Activated CD4-positive, alpha-beta T cell treated with anti-CD3 and anti-CD28 coated beads, Interleukin-2, amount 10 ng/mL, durations not matched to agents 7 days and 5 days (primary cell): ENCODE measurements around the gene MDM4. TPM values are rescaled to one million over a fixed set of nuclear protein-coding genes. Genes with fewer than 3 reads are reported as not detected.

Experiments
- CTCF ChIA-PET: fragments of 350-600 bp; sonication (Branson Sonifier 250); formaldehyde crosslinking; loops from one replicate; lab custom pipeline; 2021; ENCODE audit warnings: antibody characterized with exemption; lab: Charles Lee
- POLR2A ChIA-PET: fragments of 350-600 bp; sonication (Branson Sonifier 250); formaldehyde crosslinking; loops from one replicate; lab custom pipeline; 2021; ENCODE audit warnings: antibody characterized with exemption; lab: Charles Lee
- DNase-seq: peaks from one replicate; pipeline ENCODE4 v3.0.0-alpha.2; 2020
- H3K27ac Mint-ChIP-seq: one replicate; pipeline ENCODE4 v1.8.0; 2021; ENCODE audit warnings: mild to moderate bottlenecking, moderate library complexity, mixed read lengths
- H3K27me3 Mint-ChIP-seq: one replicate; pipeline ENCODE4 v1.8.0; 2021; ENCODE audit warnings: mixed read lengths
- H3K36me3 Mint-ChIP-seq: one replicate; pipeline ENCODE4 v1.8.0; 2021; ENCODE audit warnings: low read depth, mixed read lengths
- H3K4me1 Mint-ChIP-seq: one replicate; pipeline ENCODE4 v1.8.0; 2021; ENCODE audit warnings: mixed read lengths
- H3K4me3 Mint-ChIP-seq: one replicate; pipeline ENCODE4 v1.8.0; 2021; ENCODE audit warnings: mild to moderate bottlenecking, moderate library complexity, mixed read lengths
- H3K9me3 Mint-ChIP-seq: one replicate; pipeline ENCODE4 v1.8.0; 2021; ENCODE audit warnings: mixed read lengths
- total RNA-seq, 2 experiments: library from RNA; stranded (reverse); gene quantifications; one replicate each; pipeline ENCODE4 v1.2.3, GENCODE V29; 2021

MDM4 gene
- total RNA-seq, 2 experiments from 2014 or later = 95.0 to 98.1 TPM

DNA sequence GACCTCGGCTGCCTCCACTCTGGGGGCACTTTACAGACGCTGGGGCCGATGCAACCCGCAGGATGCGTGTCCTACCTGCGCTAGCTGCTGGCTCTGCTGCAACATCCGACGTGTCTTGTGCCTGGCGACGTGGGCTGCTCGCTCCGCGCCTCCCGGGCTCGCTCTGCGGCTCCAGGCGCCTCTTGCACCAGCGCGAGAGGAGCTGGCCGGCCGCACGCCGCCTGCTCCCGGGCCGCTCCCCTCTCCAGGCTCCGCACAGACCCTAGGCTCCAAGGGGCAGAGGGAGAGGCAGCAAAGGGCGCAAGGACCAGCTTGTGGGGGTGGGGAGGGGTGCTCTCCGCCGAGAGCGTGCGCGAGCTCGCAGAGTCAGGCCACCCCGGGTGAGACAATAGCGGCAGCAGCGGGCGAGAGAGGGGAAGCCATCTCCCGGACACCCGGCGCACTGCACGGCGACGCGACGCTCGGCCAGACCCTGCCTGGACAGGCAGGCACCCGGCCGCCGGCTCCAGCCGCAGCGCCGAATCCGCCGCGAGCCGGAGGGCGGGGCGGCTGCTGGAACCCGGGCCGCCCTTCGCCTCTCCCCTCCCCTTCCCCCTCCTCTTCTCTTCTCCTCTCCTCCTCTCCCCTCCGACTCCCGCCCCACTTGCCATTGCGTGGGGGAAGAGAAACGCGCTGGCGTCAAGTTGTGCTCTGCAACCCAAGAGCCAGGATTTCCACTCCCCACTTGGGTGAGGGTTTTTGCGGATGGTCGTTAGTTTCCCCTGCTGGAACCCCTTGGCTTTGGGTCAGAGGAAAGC is 21.7 kb upstream of the MDM4 start, which contains the start of gene PIK3C2B:
TSS of gene PIK3C2B (minus strand) at position 525 of the 797 bp plus-strand sequence. CDS start 25,003 bp downstream, outside the sequence.
- ChIA-PET POLR2A (interaction anchor here (0.6 to 0.9 kb wide), 3 partner anchors 42 to 57 kb away, joined by 3 to 12 read pairs (median 3); no protein-coding TSS in a partner anchor), CTCF (interaction anchor here (0.6 to 4.9 kb wide), 23 partner anchors 9 to 576 kb away, joined by 3 to 53 read pairs (median 4); partner anchors contain the start of gene MDM4)
- no peaks in the 10 kb centered on the region for H3K27me3 Mint-ChIP-seq
- DNase-seq = peak; percentile 76
- peaks cover 10% of the 10 kb centered on the region for H3K36me3 Mint-ChIP-seq
- no peaks in the 10 kb centered on the region for H3K9me3 Mint-ChIP-seq
- H3K4me1 Mint-ChIP-seq = peaks cover 65% of the 10 kb centered on the region
- H3K27ac Mint-ChIP-seq = peak within 1 kb of the TSS; percentile 89
- H3K4me3 Mint-ChIP-seq = peak within 1 kb of the TSS; percentile 88

DNA sequence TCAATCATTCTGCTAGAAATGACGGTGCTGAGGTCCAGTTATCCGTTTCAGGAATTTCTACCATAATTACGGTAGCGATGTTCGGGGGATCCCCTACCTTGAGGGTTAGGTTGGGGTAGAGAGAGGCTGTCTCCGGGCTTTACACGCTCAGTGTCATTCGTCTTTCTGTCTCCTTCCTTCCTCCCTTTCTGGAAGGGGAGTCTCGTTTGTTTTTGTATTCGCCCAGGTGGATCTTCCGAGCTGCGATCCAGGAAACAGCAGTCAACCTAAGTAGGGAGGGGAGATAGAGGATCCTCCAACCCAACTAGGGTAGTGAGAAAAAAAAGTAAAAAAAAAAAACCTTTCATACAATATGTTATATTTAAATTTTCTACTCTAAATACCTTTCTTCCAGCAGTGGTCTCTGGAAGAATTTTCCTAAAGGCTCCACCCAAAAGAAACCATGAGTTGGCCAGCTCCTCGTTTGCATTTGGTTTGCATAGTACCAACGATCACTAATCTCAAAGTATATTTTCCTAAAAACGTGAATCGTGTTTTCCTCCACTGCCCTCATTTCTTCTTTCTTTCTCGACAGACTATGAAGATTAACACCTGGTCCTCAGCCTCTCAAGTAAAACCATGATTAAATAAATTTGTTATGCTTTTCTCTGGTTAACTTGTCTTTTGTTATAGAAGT is 21.0 kb upstream of the MDM4 start:
- peaks cover 64% of the 10 kb centered on the region for H3K4me1 Mint-ChIP-seq
- ChIA-PET CTCF (interaction anchor here (0.6 to 4.9 kb wide), 16 partner anchors 8 to 317 kb away, joined by 3 to 53 read pairs (median 8); partner anchors contain the start of gene MDM4), POLR2A (interaction anchor here (0.6 kb wide), 1 partner anchor 58 kb away, joined by 3 read pairs; no protein-coding TSS in a partner anchor)
- H3K4me3 Mint-ChIP-seq = peak overlapping the region; percentile 88
- H3K9me3 Mint-ChIP-seq = no peaks in the 10 kb centered on the region
- peaks cover 8% of the 10 kb centered on the region for H3K36me3 Mint-ChIP-seq
- H3K27me3 Mint-ChIP-seq = no peaks in the 10 kb centered on the region
- peak overlapping the region; percentile 89 for H3K27ac Mint-ChIP-seq
- DNase-seq = no peak

DNA sequence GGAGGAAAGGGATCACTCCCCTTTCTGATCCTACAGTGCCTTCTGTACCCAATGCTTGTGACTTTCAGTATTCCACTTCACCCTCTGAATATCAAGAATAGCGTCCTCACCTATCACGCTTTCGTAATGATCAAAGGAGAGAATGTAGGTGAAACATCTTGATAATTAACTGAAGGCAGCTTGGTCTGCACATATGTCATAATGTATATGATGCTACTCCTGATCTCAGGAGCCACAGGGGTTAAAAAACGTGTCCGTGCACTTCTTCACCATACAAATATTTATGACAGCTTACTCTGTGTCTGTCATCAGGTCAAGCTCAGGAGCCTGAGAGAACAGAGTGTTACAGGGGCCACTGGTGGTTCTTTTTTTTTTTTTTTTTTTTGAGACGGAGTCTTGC is 20.4 kb upstream of the MDM4 start:
- Mint-ChIP-seq H3K27me3 (no peaks in the 10 kb centered on the region), H3K36me3 (peaks cover 8% of the 10 kb centered on the region), H3K4me3 (peak overlapping the region; percentile 88), H3K27ac (peak overlapping the region; percentile 78), H3K4me1 (peaks cover 61% of the 10 kb centered on the region), H3K9me3 (no peaks in the 10 kb centered on the region)
- DNase-seq = no peak
- POLR2A ChIA-PET = no interaction called here
- CTCF ChIA-PET = interaction anchor here (1.1 to 8.8 kb wide), 8 partner anchors 7 to 311 kb away, joined by 3 to 57 read pairs (median 28); partner anchors contain the start of gene MDM4

DNA sequence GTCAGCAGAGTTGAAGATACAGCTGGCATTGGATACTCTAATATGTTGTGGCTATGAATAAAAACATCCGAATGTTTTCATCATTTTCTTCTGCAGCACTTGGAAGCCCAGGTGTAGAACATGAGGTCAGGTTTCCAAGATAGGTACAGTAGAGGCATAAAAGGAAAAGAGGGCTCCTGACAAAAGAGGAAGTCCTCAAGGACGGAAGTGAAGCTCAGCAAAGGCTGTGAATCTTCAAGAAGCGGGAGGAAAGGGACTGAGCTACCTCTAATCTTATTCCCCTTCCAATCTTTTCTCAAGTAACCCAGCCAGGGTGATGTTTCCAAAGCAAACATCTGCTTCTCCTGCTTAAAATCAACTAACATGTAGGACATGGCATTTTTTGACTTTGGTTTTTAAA is 17.2 kb upstream of the MDM4 start:
- Mint-ChIP-seq H3K27me3 (no peaks in the 10 kb centered on the region), H3K27ac (peak overlapping the region; percentile 38), H3K4me1 (peaks cover 45% of the 10 kb centered on the region), H3K9me3 (no peaks in the 10 kb centered on the region), H3K36me3 (peaks cover 4% of the 10 kb centered on the region), H3K4me3 (no peak overlapping the region)
- CTCF ChIA-PET = interaction anchor here (0.7 to 8.8 kb wide), 6 partner anchors 8 to 68 kb away, joined by 3 to 57 read pairs (median 6); no protein-coding TSS in a partner anchor
- POLR2A ChIA-PET = no interaction called here
- DNase-seq = no peak

DNA sequence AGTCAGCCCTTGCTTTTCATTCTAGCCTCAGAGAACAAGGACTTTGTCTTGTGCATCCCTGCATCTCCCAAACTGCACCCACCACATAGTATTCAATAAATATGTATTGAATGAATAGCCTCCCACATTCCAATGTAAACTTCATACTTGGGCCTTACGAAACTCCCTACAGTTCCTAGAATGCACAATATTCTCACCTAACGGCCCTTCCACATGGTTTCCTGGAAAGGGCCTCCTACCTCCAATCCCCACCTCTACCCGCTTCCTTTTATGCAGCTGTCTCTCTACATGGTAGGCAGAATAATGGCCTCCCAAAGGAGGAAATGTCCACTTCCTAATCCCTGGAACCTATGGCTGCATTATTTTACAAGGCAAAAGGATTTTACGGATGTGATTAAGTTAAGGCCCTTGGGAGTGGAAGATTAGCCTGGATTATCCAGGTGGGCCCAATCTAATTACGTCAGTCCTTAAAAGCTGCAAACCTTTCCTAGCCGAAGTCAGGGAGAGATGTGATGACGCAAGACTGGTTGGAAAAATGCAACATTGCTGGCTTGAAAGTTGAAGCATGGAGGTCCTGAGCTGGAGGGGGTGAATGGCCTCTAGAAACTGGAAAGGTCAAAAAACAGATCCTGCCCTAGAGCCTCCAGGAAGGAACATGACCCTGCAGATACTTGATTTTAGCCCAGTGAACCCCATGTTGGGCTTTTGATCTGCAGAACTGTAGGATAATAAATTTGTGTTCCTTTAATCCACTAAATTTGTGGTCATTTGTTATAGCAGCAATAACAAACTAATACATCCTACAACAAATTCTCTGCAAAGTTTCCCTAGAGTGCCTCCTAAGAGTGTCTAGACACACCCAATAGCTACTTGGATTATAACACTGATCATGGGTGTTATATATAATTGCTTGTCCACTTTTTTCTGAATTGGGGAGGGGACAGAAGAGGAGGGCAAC is 16.4 kb upstream of the MDM4 start:
- H3K27ac Mint-ChIP-seq = peak overlapping the region; percentile 38
- POLR2A ChIA-PET = no interaction called here
- no peaks in the 10 kb centered on the region for H3K27me3 Mint-ChIP-seq
- DNase-seq = no peak
- peaks cover 4% of the 10 kb centered on the region for H3K36me3 Mint-ChIP-seq
- no peak overlapping the region for H3K4me3 Mint-ChIP-seq
- peaks cover 45% of the 10 kb centered on the region for H3K4me1 Mint-ChIP-seq
- CTCF ChIA-PET = interaction anchor here (1.1 to 8.8 kb wide), 4 partner anchors 35 to 69 kb away, joined by 3 to 57 read pairs (median 10); no protein-coding TSS in a partner anchor
- H3K9me3 Mint-ChIP-seq = no peaks in the 10 kb centered on the region

DNA sequence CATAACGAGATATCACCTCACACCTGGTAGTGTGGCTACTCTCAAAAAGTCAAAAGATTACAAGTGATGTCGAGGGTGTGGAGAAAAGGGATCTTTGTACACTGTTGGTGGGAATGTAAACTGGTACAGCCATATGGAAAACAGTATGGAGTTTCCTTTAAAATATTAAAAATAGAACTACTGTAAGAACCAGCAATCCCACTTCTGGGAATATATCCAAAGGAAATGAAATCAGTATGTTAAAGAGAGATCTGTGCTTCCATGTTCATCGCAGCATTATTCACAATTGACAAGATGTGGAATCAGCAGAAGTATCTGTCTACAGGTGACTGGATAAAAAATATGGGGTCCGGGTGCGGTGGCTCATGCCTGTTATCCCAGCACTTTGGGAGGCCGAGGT is 14.0 kb upstream of the MDM4 start:
- peaks cover 2% of the 10 kb centered on the region for H3K27me3 Mint-ChIP-seq
- no peak overlapping the region for H3K4me3 Mint-ChIP-seq
- H3K4me1 Mint-ChIP-seq = peaks cover 41% of the 10 kb centered on the region
- H3K36me3 Mint-ChIP-seq = peaks cover 9% of the 10 kb centered on the region
- ChIA-PET CTCF (interaction anchor here (1.4 to 8.8 kb wide), 12 partner anchors 8 to 71 kb away, joined by 3 to 106 read pairs (median 10); partner anchors contain the start of genes MDM4 and PIK3C2B), POLR2A (no interaction called here)
- no peaks in the 10 kb centered on the region for H3K9me3 Mint-ChIP-seq
- no peak for DNase-seq
- H3K27ac Mint-ChIP-seq = no peak overlapping the region

DNA sequence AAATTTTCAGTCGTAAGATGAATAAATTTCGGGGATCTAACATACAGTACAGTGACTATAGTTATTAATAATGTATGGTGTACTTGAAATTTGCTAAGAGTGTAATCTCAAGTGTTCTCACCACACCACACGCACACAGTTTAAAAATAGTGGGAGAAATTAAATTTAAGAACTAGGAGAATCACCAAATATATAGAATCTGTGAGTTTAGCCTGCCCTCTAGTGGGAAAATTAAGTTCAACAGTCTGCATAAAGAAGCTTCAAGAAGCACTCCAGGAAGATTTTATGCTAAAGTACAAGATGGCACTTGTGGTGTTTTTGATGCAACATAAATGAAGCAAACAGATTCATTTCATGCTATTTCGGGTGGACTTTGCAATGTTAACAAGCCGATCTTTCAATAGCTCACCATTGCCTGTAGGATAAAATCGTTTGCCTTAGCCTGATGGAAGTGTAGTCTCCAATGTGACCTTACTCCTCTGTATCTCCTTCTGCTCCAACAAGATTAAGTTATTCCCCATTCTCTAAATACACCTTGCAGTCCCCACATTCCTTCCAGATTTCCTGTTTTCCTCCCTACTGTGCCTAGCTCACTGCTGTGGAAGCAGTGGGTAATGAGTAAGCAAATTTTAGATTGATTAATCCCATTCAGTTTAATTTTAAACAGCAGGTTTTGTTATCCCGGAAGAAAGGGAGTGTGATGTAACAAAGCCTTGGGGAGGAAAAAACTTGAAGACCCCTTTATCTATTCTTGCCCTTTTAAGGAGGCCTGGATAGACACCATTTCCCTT is 12.9 kb upstream of the MDM4 start:
- peaks cover 9% of the 10 kb centered on the region for H3K36me3 Mint-ChIP-seq
- H3K9me3 Mint-ChIP-seq = no peaks in the 10 kb centered on the region
- peaks cover 44% of the 10 kb centered on the region for H3K4me1 Mint-ChIP-seq
- CTCF ChIA-PET = interaction anchor here (0.6 to 8.8 kb wide), 25 partner anchors 8 to 250 kb away, joined by 3 to 106 read pairs (median 4); partner anchors contain the start of genes MDM4 and PIK3C2B
- H3K27me3 Mint-ChIP-seq = peaks cover 2% of the 10 kb centered on the region
- peak; percentile 69 for DNase-seq
- no peak overlapping the region for H3K27ac Mint-ChIP-seq
- no peak overlapping the region for H3K4me3 Mint-ChIP-seq
- POLR2A ChIA-PET = no interaction called here

DNA sequence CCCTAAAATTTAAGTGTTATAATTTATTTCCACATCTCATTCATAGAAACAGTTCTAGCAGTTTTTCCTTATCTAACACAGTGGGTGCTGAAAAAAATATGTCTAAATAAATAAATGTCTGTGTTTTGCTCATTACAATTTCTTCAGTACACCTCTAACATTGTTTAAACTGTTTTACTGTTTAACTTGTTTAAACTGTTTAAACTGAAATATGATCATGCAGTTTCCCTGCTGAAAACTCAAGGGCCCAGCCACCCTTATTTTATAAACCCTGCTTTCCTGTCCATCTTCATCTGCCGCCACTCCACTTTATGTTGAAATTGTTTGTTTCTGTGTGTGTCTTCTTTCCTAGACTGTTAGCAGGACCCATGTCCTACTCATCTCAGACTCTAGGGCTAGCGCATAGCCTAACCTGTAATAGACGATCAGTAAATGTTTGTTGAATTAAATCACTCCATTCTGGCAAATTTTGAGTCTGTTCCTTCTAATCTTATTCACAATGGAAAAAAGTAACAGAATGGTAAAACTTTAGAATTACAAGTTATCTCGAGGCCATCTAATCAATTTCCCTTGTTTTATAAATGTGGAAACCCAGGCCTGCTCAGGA is 12.2 kb upstream of the MDM4 start:
- peaks cover 9% of the 10 kb centered on the region for H3K36me3 Mint-ChIP-seq
- H3K9me3 Mint-ChIP-seq = no peaks in the 10 kb centered on the region
- DNase-seq = no peak
- ChIA-PET POLR2A (no interaction called here), CTCF (interaction anchor here (0.8 to 8.8 kb wide), 15 partner anchors 10 to 97 kb away, joined by 3 to 106 read pairs (median 8); partner anchors contain the start of genes MDM4 and PIK3C2B)
- H3K4me3 Mint-ChIP-seq = no peak overlapping the region
- peaks cover 2% of the 10 kb centered on the region for H3K27me3 Mint-ChIP-seq
- peaks cover 42% of the 10 kb centered on the region for H3K4me1 Mint-ChIP-seq
- no peak overlapping the region for H3K27ac Mint-ChIP-seq

DNA sequence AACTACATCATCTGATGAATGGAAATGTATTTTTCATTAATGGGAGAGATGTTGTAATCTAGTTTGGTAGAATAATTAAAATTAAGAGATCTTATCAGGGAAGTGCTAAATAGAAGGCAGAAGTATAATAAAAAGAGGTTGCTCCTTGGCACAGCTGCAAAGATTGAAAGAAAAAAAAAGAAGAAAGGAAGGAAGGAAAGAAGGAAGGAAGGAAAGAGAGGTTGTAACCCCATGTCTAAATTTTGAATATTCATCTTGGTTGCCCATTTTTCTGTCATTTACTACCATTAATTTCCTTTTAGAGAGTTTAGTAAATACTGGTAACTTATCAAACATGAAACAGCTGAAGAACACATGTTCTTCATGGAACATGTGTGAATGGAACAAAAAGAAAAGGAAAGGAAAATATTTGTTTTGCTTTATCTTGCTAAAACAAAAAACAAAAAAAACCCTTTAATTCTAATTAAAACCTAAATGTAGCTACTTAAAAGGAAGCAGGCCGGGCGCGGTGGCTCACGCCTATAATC is 10.5 kb upstream of the MDM4 start:
- CTCF ChIA-PET = interaction anchor here (0.6 to 8.0 kb wide), 14 partner anchors 11 to 301 kb away, joined by 3 to 106 read pairs (median 6); partner anchors contain the start of genes MDM4 and PIK3C2B
- DNase-seq = no peak

DNA sequence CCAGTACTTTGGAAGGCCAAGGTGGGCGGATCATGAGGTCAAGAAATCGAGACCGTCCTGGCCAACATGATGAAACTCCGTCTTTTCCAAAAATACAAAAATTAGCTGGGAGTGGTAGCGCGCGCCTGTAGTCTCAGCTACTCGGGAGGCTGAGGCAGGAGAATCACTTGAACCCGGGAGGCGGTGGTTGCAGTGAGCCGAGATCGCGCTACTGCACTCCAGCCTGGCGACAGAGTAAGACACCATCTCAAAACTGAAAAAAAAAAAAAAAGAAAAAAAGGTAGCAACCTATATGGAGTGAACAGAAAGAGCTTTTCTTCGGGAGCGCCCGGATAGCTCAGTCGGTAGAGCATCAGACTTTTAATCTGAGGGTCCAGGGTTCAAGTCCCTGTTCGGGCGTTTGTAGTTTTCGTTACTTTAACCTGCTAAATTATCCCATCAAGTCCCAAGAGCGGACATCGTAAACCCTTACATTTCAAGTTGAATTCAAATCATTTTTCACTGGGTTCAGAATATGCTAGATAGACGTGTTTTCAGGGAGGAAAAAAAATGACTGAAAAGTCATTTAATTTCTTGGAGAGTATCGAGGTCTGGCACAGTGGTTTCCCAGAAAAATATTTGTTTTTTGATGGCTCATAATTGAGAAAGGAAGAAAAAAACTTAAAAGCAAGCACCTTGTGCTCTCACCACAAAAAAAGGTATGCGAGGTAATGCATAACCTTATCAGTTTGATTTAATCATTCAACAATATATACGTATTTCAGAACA is 9.8 kb upstream of the MDM4 start:
- CTCF ChIA-PET = interaction anchor here (0.6 to 8.0 kb wide), 16 partner anchors 8 to 301 kb away, joined by 3 to 106 read pairs (median 6); partner anchors contain the start of genes MDM4 and PIK3C2B

More for the DNA sequence above, 10.5 kb upstream of the MDM4 start:
- peaks cover 35% of the 10 kb centered on the region for H3K4me1 Mint-ChIP-seq
- H3K27ac Mint-ChIP-seq = peak overlapping the region; percentile 98
- H3K36me3 Mint-ChIP-seq = peaks cover 4% of the 10 kb centered on the region
- H3K9me3 Mint-ChIP-seq = no peaks in the 10 kb centered on the region
- H3K27me3 Mint-ChIP-seq = peaks cover 2% of the 10 kb centered on the region
- POLR2A ChIA-PET = interaction anchor here (0.7 kb wide), 1 partner anchor 58 kb away, joined by 5 read pairs; no protein-coding TSS in a partner anchor
- peak overlapping the region; percentile 87 for H3K4me3 Mint-ChIP-seq

More for the DNA sequence above, 9.8 kb upstream of the MDM4 start:
- peaks cover 40% of the 10 kb centered on the region for H3K4me1 Mint-ChIP-seq
- peaks cover 5% of the 10 kb centered on the region for H3K9me3 Mint-ChIP-seq
- peaks cover 7% of the 10 kb centered on the region for H3K36me3 Mint-ChIP-seq
- POLR2A ChIA-PET = interaction anchor here (0.6 to 0.7 kb wide), 3 partner anchors 59 to 592 kb away, joined by 3 to 8 read pairs (median 5); no protein-coding TSS in a partner anchor
- H3K27me3 Mint-ChIP-seq = peaks cover 2% of the 10 kb centered on the region
- H3K27ac Mint-ChIP-seq = peak overlapping the region; percentile 98
- H3K4me3 Mint-ChIP-seq = peak overlapping the region; percentile 87
- peak; percentile 82 for DNase-seq
